Left renal pelvis (tissue), 4 donors: ENCODE data around the gene WEE2. TPM values are rescaled to one million over a fixed set of nuclear protein-coding genes. Genes with fewer than 3 reads are reported as not detected.
"Not testable (repeated sequence)": the region's sequence is repeated elsewhere in the genome, so short reads cannot be mapped to it uniquely, and the experiment has no call there.

ENCODE experiments used
- DNase-seq, 4 donors: peaks; one replicate each; pipeline ENCODE4 v3.0.0-alpha.2; 2013; ENCODE audit warnings: low read depth in 4 of 4, low spot score in 3 of 4
- polyA plus RNA-seq, 4 donors: library from polyadenylated mRNA; unstranded; fragments of 120-200 nt; gene quantifications; one replicate each; pipeline ENCODE4 v1.2.1, GENCODE V29; 2013; ENCODE audit not compliant: insufficient read length in 4 of 4

WEE2 gene
- polyA plus RNA-seq, 4 donors: 0.19 to 0.60 (median 0.32) TPM

GRCh38 chr7:141763797-141764196 lies 55.6 kb downstream of the WEE2 start, which contains the start of gene TAS2R3:
Gene TAS2R3 (plus strand): TSS chr7:141764097. CDS start chr7:141764159, 62 bp downstream.
- no peak for DNase-seq

- DNase-seq: not testable (repeated sequence)
Observed at GRCh38 chr7:141770083-141770583, 62.0 kb downstream of the WEE2 start.

GRCh38 chr7:141776374-141776773 lies 68.2 kb downstream of the WEE2 start, which contains the start of gene TAS2R4:
Gene TAS2R4 (plus strand): TSS chr7:141776674. CDS start chr7:141778489, 1,815 bp downstream.
- no peak for DNase-seq

Other genes with a start within 250 kb of the WEE2 start
- 10 to 100 TPM; 30.9 to 42.0 (median 36.6) TPM for gene AGK, start 156.9 kb upstream of the WEE2 start, polyA plus RNA-seq
- 10 to 100 TPM; 11.4 to 30.4 (median 28.1) TPM for gene DENND11, start 6.2 kb upstream of the WEE2 start, polyA plus RNA-seq
- gene SSBP1, start 30.0 kb downstream of the WEE2 start, polyA plus RNA-seq: 100 to 1,000 TPM; 114 to 159 (median 130) TPM
- 1 to 10 TPM in 1 of 4 donors, under 1 TPM in 3; 0.40 to 1.1 (median 0.85) TPM for gene TAS2R3, start 55.7 kb downstream of the WEE2 start, polyA plus RNA-seq
- 1 to 10 TPM; 1.2 to 5.7 (median 1.6) TPM for gene TAS2R4, start 68.3 kb downstream of the WEE2 start, polyA plus RNA-seq
- gene TAS2R5, start 81.9 kb downstream of the WEE2 start, polyA plus RNA-seq: 1 to 10 TPM; 1.7 to 9.3 (median 3.5) TPM
- gene PRSS37, start 133.1 kb downstream of the WEE2 start, polyA plus RNA-seq: 1 to 10 TPM in 1 of 4 donors, under 1 TPM in 3; 0.14 to 1.0 (median 0.35) TPM
- not detected for gene OR9A4, start 208.0 kb downstream of the WEE2 start, polyA plus RNA-seq
- under 1 TPM; 0.21 to 0.67 (median 0.57) TPM for gene CLEC5A, start 238.6 kb downstream of the WEE2 start, polyA plus RNA-seq